HCT116 (cell line): Measurements from ENCODE around the gene PHC3. TPM values are rescaled to one million over a fixed set of nuclear protein-coding genes. Genes with fewer than 3 reads are reported as not detected.

Experiments used
- ATAC-seq: fragments of 200-7000 bp; cut with Tn5 transposase; 2 replicates; pipeline ENCODE4 v1.9.1; 2020; ENCODE audit warnings: mild to moderate bottlenecking, moderate library complexity
- BruUV-seq: library from RNA; stranded (reverse); fragments of 400-500 nt; replicated peaks from 2 replicates; lab custom pipeline; 2021; lab: Mats Ljungman, UMichigan
- CTCF ChIA-PET: fragments of 300-600 bp; sonication (Branson Sonifier 250); formaldehyde crosslinking; loops from one replicate; lab custom pipeline; 2021; ENCODE audit warnings: antibody characterized with exemption; lab: Charles Lee
- POLR2A ChIA-PET: fragments of 300-600, 350-600 bp; sonication (Branson Sonifier 250); formaldehyde crosslinking; loops from one replicate; lab custom pipeline; 2021; ENCODE audit warnings: antibody characterized with exemption; lab: Charles Lee
- RAD21 ChIA-PET, 2 experiments: fragments of 300-600 bp; sonication (Branson Sonifier 250); formaldehyde crosslinking; loops; one replicate each; lab custom pipeline; 2023; ENCODE audit warnings: low total read pairs in 2 of 2; ENCODE audit not compliant: uncharacterized antibody in 2 of 2, unreplicated experiment in 2 of 2, low non-redundant PET in 1 of 2; lab: Charles Lee
- DNase-seq: peaks from one replicate; pipeline ENCODE4 v3.0.0-alpha.2; 2010; ENCODE audit warnings: low read depth, low spot score
- H2AFZ ChIP-seq: fragments of 200-600 bp; shearing (Covaris generic), sonication (generic); 2 replicates; pipeline ENCODE4 v1.6.1; 2017; ENCODE audit warnings: low read depth, mixed run types, mixed read lengths, antibody characterized with exemption, low read length; ENCODE audit not compliant: poor library complexity, severe bottlenecking
- H3K27ac ChIP-seq: 2 replicates; pipeline ENCODE4 v1.5.1; 2012; ENCODE audit warnings: low read depth, low read length
- H3K27me3 ChIP-seq: fragments of 200-600 bp; sonication (generic); 2 replicates; pipeline ENCODE4 v1.6.1; 2016; ENCODE audit warnings: mixed run types, low read length, mixed read lengths; ENCODE audit not compliant: insufficient read depth
- H3K36me3 ChIP-seq, 2 experiments: fragments of 200-500 bp in 1 of 2; fragments of 200-600 bp in 1 of 2; sonication (Bioruptor generic) in 1 of 2; sonication (generic) in 1 of 2; 2 replicates each; pipeline versions ENCODE4 v1.5.1 to v1.6.1; 2014 to 2016; ENCODE audit warnings: low read length in 2 of 2, inconsistent platforms in 1 of 2, mixed read lengths in 1 of 2, mixed run types in 1 of 2; ENCODE audit not compliant: insufficient read depth in 2 of 2, control insufficient read depth in 1 of 2
- H3K4me1 ChIP-seq, 2 experiments: fragments of 200-600 bp in 1 of 2; sonication (generic) in 1 of 2; 2 replicates each; pipeline versions ENCODE4 v1.5.1 to v1.6.1; 2012 to 2017; ENCODE audit warnings: low read length in 2 of 2, inconsistent platforms in 1 of 2, mild to moderate bottlenecking in 1 of 2, mixed read lengths in 1 of 2, mixed run types in 1 of 2, moderate library complexity in 1 of 2; ENCODE audit not compliant: insufficient read depth in 2 of 2, control insufficient read depth in 1 of 2
- H3K4me2 ChIP-seq: fragments of 200-600 bp; sonication (generic); 2 replicates; pipeline ENCODE4 v1.6.1; 2017; ENCODE audit warnings: mixed run types, low read length, mixed read lengths
- H3K4me3 ChIP-seq, 2 experiments: fragments of 200-600 bp in 1 of 2; sonication (generic) in 1 of 2; replicated peaks in 1 of 2; 2 replicates each; pipeline ENCODE4 v1.5.1; 2011 to 2016; ENCODE audit warnings: low read length in 2 of 2, control low read depth in 1 of 2, low read depth in 1 of 2, mild to moderate bottlenecking in 1 of 2, mixed read lengths in 1 of 2, mixed run types in 1 of 2
- H3K79me2 ChIP-seq: fragments of 200-600 bp; sonication (generic); 2 replicates; pipeline ENCODE4 v1.6.1; 2017; ENCODE audit warnings: mild to moderate bottlenecking, mixed run types, low read length, moderate library complexity, mixed read lengths; ENCODE audit not compliant: insufficient read depth
- H3K9ac ChIP-seq: fragments of 200-600 bp; sonication (generic); 2 replicates; pipeline ENCODE4 v1.6.1; 2016; ENCODE audit warnings: low read length, mixed read lengths
- H3K9me2 ChIP-seq: fragments of 200-600 bp; sonication (generic), shearing (Covaris generic); 2 replicates; pipeline ENCODE4 v1.6.1; 2017; ENCODE audit warnings: mixed run types, mild to moderate bottlenecking, moderate library complexity; ENCODE audit not compliant: insufficient read depth
- H3K9me3 ChIP-seq, 2 experiments: fragments of 200-500 bp in 1 of 2; fragments of 200-600 bp in 1 of 2; sonication (Bioruptor generic) in 1 of 2; sonication (generic) in 1 of 2; 2 replicates each; pipeline ENCODE4 v1.6.1; 2014 to 2017; ENCODE audit warnings: low read length in 2 of 2, mixed read lengths in 2 of 2, inconsistent platforms in 1 of 2, low read depth in 1 of 2, mild to moderate bottlenecking in 1 of 2, mixed run types in 1 of 2, moderate library complexity in 1 of 2; ENCODE audit not compliant: control insufficient read depth in 1 of 2, insufficient read depth in 1 of 2
- H4K20me1 ChIP-seq: fragments of 200-600 bp; sonication (generic), shearing (Covaris generic); 2 replicates; pipeline ENCODE4 v1.6.1; 2017; ENCODE audit warnings: mixed run types, mild to moderate bottlenecking, moderate library complexity; ENCODE audit not compliant: insufficient read depth
- ATF3 ChIP-seq: IDR thresholded peaks from 2 replicates; pipeline ENCODE4 v1.6.1; 2012
- CBX3 ChIP-seq: IDR thresholded peaks from 2 replicates; pipeline ENCODE4 v1.6.1; 2012; ENCODE audit warnings: low read depth
- CEBPB ChIP-seq: IDR thresholded peaks from 2 replicates; pipeline ENCODE4 v1.6.1; 2012; ENCODE audit warnings: low read depth
- EGR1 ChIP-seq: IDR thresholded peaks from 2 replicates; pipeline ENCODE4 v1.6.1; 2012; ENCODE audit warnings: low read depth
- MAX ChIP-seq: IDR thresholded peaks from 2 replicates; pipeline ENCODE4 v1.6.1; 2012
- SP1 ChIP-seq: IDR thresholded peaks from 2 replicates; pipeline ENCODE4 v1.6.1; 2012; ENCODE audit warnings: low read depth
- TCF7L2 ChIP-seq: IDR thresholded peaks from 2 replicates; pipeline ENCODE4 v1.7.0; 2011; ENCODE audit warnings: borderline replicate concordance, inconsistent platforms; ENCODE audit not compliant: insufficient read depth, insufficient read length; ENCODE audit errors: extremely low read depth
- YY1 ChIP-seq: IDR thresholded peaks from 2 replicates; pipeline ENCODE4 v1.6.1; 2011; ENCODE audit warnings: low read length, low read depth, moderate library complexity, mild to moderate bottlenecking; ENCODE audit not compliant: insufficient replicate concordance; ENCODE audit errors: extremely low read depth
- ZBTB33 ChIP-seq: IDR thresholded peaks from 2 replicates; pipeline ENCODE4 v1.6.1; 2011; ENCODE audit warnings: mild to moderate bottlenecking, low read length, moderate library complexity; ENCODE audit not compliant: insufficient replicate concordance; ENCODE audit errors: extremely low read depth
- intact Hi-C: fragments of 100-400 bp; cut with micrococcal nuclease; formaldehyde crosslinking; loops from 2 replicates; pipeline ENCODE4 v1.10.0; 2022
- total RNA-seq: library from RNA; stranded (reverse); gene quantifications from one replicate; pipeline ENCODE4 v1.2.1, GENCODE V29; 2021; ENCODE audit not compliant: unreplicated experiment

The PHC3 gene
- total RNA-seq, 1 experiment from 2014 or later, result 40.1 TPM

GRCh38 chr3:170108955-170109354 is 72.6 kb downstream of the PHC3 start (continued):
- TF ChIP-seq MAX, result no peak
- TF ChIP-seq YY1, result no peak
- TF ChIP-seq CBX3, result no peak
- TF ChIP-seq ZBTB33, result no peak
- TF ChIP-seq SP1, result no peak

- ChIA-PET RAD21 (no interaction called here), CTCF (no interaction called here), POLR2A (no interaction called here)
- Histone ChIP-seq H3K4me1 (no peaks in the 10 kb centered on the region), H4K20me1 (no peaks in the 10 kb centered on the region), H3K36me3 (no peaks in the 10 kb centered on the region; a peak in 1 of 4 replicates), H3K9ac (no peak overlapping the region), H2AFZ (no peak overlapping the region), H3K9me3 (no peaks in the 10 kb centered on the region), H3K4me2 (no peak overlapping the region), H3K4me3 (no peak overlapping the region), H3K27ac (no peak overlapping the region), H3K79me2 (no peaks in the 10 kb centered on the region), H3K27me3 (no peaks in the 10 kb centered on the region), H3K9me2 (no peaks in the 10 kb centered on the region)
- no TSS peak for BruUV-seq
- TF ChIP-seq TCF7L2 (no peak), ATF3 (no peak), CEBPB (no peak), EGR1 (no peak)
- no peak for ATAC-seq
- no peak for DNase-seq
- intact Hi-C loops, result no loop called here
Measured at GRCh38 chr3:170107941-170108340, 73.6 kb downstream of the PHC3 start.
